Tibial artery (tissue), 4 donors: Measurements from ENCODE around the gene APBA2.
"Not testable (repeated sequence)": the region's sequence is repeated elsewhere in the genome, so short reads cannot be mapped to it uniquely, and the experiment has no call there.

Source experiments
- DNase-seq, 2 donors: peaks; one replicate each; pipeline ENCODE4 v3.0.0-alpha.2; 2019
- H3K27ac ChIP-seq, 2 donors: fragments of 200-600 bp; sonication (generic) in 1 of 2; 1 replicate in 1 of 2; 2 replicates in 1 of 2; pipeline ENCODE4 v1.5.1; 2018 to 2019; ENCODE audit warnings: mild to moderate bottlenecking in 1 of 2
- H3K27me3 ChIP-seq, 2 donors: fragments of 200-600 bp; sonication (generic) in 1 of 2; one replicate each; pipeline versions ENCODE4 v1.5.1 to v1.6.0; 2016 to 2019
- H3K36me3 ChIP-seq, 3 donors: fragments of 200-600 bp; sonication (generic) in 2 of 3; one replicate each; pipeline ENCODE4 v1.5.1; 2016 to 2019; ENCODE audit warnings: mild to moderate bottlenecking in 2 of 3
- H3K4me1 ChIP-seq, 4 donors: fragments of 200-600 bp; sonication (generic) in 2 of 4; 1 replicate in 3 of 4; 2 replicates in 1 of 4; pipeline ENCODE4 v1.5.1; 2016 to 2019
- H3K4me3 ChIP-seq, 2 donors: fragments of 200-600 bp; sonication (generic) in 1 of 2; 1 replicate in 1 of 2; 2 replicates in 1 of 2; pipeline ENCODE4 v1.5.1; 2018 to 2019; ENCODE audit warnings: mild to moderate bottlenecking in 2 of 2
- H3K9me3 ChIP-seq, 3 donors: fragments of 200-600 bp; sonication (generic) in 1 of 3; one replicate each; pipeline ENCODE4 v1.5.1; 2016 to 2019
- CTCF ChIP-seq, 2 experiments: fragments of 200-600 bp in 1 of 2; fragments of 450-650 bp in 1 of 2; IDR thresholded peaks; one replicate each; pipeline ENCODE4 v1.5.1; 2017 to 2019; ENCODE audit warnings: antibody characterized with exemption in 2 of 2, mild to moderate bottlenecking in 1 of 2, moderate library complexity in 1 of 2
- intact Hi-C: fragments of 100-400 bp; cut with DNase I; formaldehyde crosslinking; loops from one replicate; pipeline ENCODE4 v1.15.0; 2023; ENCODE audit warnings: low total_unique reads

APBA2 gene

GRCh38 chr15:29018995-29019976, 133.5 kb downstream of the APBA2 start:
- no peak for DNase-seq
- Histone ChIP-seq H3K27ac (no peak overlapping the region), H3K4me3 (no peak overlapping the region), H3K27me3 (no peaks in the 10 kb centered on the region), H3K9me3 (no peaks in the 10 kb centered on the region), H3K4me1 (no peaks in the 10 kb centered on the region), H3K36me3 (no peaks in the 10 kb centered on the region)
- intact Hi-C loops, result no loop called here
- TF ChIP-seq CTCF (IDR thresholded peaks at IDR 0.05), result no peak

DNA sequence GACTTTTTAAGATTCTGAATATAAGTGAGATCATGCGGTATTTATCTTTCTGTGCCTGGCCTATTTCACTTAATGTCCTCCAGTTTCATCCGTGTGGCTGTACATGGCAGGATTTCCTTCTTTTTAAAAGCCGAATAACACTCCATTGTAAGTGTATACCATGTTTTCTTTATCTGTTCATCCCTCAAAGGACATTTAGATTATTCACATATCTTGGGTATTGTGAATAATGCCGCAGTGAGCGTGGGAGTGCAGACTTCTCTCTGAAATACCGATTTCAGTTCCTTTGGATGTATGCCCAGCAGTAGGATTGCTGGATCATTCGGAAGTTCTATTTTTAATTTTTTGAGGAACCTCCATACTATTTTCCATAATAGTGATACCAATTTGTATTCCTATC, 136.1 kb downstream of the APBA2 start:
- Histone ChIP-seq H3K27me3 (no peaks in the 10 kb centered on the region), H3K4me1 (no peaks in the 10 kb centered on the region), H3K9me3 (no peaks in the 10 kb centered on the region), H3K4me3 (no peak overlapping the region), H3K36me3 (no peaks in the 10 kb centered on the region), H3K27ac (no peak overlapping the region)
- intact Hi-C loops, result no loop called here
- TF ChIP-seq CTCF (IDR thresholded peaks at IDR 0.05), result no peak
- no peak for DNase-seq

DNA sequence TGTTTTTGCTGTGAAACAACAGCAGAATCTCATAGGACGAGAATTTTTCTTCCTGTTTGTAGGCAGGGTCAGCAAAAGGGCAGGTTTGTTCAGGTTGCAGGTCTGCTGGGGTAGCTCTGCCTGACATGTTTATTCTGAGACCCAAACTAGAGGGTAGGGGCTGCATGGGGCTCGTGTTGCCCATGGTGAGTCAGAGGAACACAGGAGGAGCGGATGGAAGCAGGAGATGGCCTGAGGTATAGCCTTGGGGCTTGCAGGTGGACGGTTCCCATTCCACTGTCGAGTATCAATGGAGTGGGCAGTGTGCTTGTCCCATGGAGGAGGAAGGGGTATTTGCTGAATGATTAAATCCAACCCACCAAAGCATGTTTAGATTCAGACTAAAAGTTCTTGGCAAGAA, 138.9 kb downstream of the APBA2 start:
- no peak for DNase-seq
- Histone ChIP-seq H3K4me1 (no peaks in the 10 kb centered on the region), H3K4me3 (no peak overlapping the region), H3K36me3 (no peaks in the 10 kb centered on the region), H3K27me3 (no peaks in the 10 kb centered on the region), H3K9me3 (no peaks in the 10 kb centered on the region), H3K27ac (no peak overlapping the region)
- intact Hi-C loops, result no loop called here
- no peak for TF ChIP-seq CTCF (IDR thresholded peaks at IDR 0.05)

DNA sequence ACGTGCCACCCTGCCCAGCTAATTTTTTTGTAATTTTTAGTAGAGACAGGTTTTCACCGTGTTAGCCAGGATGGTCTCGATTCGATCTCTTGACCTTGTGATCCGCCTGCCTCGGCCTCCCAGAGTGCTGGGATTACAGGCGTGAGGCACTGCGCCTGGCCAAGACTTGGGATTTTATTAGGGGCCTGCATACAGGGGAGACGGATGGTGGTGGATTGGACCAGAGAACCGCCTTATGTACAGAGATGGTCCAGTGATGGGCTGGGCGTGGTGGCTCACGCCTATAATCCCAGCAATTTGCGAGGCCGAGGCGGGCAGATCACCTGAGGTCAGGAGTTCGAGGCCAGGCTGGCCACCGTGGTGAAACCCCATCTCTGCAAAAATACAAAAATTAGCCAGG, 139.6 kb downstream of the APBA2 start:
- H3K36me3 ChIP-seq, H3K9me3 ChIP-seq, H3K4me1 ChIP-seq, H3K27me3 ChIP-seq, H3K4me3 ChIP-seq, intact Hi-C loops, DNase-seq, H3K27ac ChIP-seq: not testable (repeated sequence)

- H3K4me3 ChIP-seq, H3K9me3 ChIP-seq, H3K27me3 ChIP-seq, H3K36me3 ChIP-seq, H3K4me1 ChIP-seq, intact Hi-C loops, H3K27ac ChIP-seq, DNase-seq: not testable (repeated sequence)
These were observed 142.4 kb downstream of the APBA2 start for GRCh38 chr15:29028158-29028557.

DNA sequence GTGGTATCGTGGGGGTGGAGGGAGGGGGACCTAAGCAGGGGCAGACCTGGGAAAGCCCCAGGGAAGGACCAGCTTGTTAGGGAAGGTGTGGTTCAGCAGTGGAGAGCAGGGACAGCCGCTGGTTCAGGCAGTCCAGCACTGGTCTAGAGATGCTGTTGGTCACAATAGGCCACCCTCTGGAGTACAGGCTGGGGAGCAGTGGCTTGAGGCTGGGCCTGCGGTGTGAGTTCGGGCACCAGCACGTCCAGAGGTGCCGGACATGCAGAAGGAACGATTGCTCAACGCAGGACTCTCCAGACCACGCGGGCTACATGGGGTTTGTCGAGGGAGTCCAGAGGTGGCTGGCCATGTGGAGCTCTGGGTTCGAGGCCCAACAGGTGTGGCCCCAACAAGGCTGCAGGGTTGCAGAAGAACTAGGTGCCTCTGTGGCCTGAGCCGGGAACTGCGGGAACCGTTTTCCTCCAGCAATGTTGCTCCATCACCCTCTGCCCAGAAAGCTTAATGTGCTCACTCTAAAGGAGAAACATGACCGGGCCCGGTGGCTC, 143.9 kb downstream of the APBA2 start:
- Histone ChIP-seq H3K27me3 (no peaks in the 10 kb centered on the region), H3K4me1 (no peaks in the 10 kb centered on the region), H3K9me3 (no peaks in the 10 kb centered on the region), H3K36me3 (no peaks in the 10 kb centered on the region), H3K27ac (no peak overlapping the region), H3K4me3 (no peak overlapping the region)
- DNase-seq, result no peak
- TF ChIP-seq CTCF (IDR thresholded peaks at IDR 0.05), result no peak
- intact Hi-C loops, result no loop called here
